ENCODE measurements around the gene ASCL2. TPM values are rescaled to one million over a fixed set of nuclear protein-coding genes. Genes with fewer than 3 reads are reported as not detected.

The ASCL2 gene
- total RNA-seq, 1 donor from 2014 or later: 2.2 TPM

- Histone ChIP-seq H3K4me1 (no peaks in the 10 kb centered on the region), H3K4me3 (no peak overlapping the region), H3K9me3 (no peaks in the 10 kb centered on the region), H3K36me3 (no peaks in the 10 kb centered on the region), H3K27me3 (no peaks in the 10 kb centered on the region), H3K27ac (no peak overlapping the region)
- DNase-seq: no peak
- ATAC-seq: no peak
- intact Hi-C loops (cut with DNase I): no loop called here
- TF ChIP-seq, protein P1, sequence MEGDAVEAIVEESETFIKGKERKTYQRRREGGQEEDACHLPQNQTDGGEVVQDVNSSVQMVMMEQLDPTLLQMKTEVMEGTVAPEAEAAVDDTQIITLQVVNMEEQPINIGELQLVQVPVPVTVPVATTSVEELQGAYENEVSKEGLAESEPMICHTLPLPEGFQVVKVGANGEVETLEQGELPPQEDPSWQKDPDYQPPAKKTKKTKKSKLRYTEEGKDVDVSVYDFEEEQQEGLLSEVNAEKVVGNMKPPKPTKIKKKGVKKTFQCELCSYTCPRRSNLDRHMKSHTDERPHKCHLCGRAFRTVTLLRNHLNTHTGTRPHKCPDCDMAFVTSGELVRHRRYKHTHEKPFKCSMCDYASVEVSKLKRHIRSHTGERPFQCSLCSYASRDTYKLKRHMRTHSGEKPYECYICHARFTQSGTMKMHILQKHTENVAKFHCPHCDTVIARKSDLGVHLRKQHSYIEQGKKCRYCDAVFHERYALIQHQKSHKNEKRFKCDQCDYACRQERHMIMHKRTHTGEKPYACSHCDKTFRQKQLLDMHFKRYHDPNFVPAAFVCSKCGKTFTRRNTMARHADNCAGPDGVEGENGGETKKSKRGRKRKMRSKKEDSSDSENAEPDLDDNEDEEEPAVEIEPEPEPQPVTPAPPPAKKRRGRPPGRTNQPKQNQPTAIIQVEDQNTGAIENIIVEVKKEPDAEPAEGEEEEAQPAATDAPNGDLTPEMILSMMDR (IDR thresholded peaks at IDR 0.05): no peak
Observed at GRCh38 chr11:2222451-2222850, 47.9 kb downstream of the ASCL2 start.

DNA sequence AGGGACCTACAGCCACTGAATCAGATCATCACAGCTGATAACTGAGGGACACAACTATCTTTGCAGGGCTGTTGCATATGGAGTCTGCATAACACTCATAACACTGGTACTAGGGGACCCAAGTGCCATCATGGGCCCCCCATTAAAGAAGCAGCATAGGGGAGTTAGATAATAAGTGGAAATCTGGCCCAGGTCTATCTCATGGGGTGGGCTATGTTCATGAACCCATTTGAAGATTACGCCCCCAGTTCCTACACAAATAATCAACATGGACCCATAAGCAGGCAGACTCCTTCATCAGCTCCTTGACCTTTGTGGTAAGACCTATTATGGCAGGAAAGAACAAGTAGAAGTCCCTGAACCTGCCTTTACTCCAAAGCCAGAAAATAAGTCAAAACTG is 48.8 kb downstream of the ASCL2 start:
- ATAC-seq (no peak), DNase-seq (no peak)
- intact Hi-C loops (cut with DNase I): no loop called here
- Histone ChIP-seq H3K4me3 (no peak overlapping the region), H3K36me3 (no peaks in the 10 kb centered on the region), H3K4me1 (no peaks in the 10 kb centered on the region), H3K27me3 (no peaks in the 10 kb centered on the region), H3K27ac (no peak overlapping the region), H3K9me3 (no peaks in the 10 kb centered on the region)
- TF ChIP-seq, protein P1 (IDR thresholded peaks at IDR 0.05): no peak

DNA sequence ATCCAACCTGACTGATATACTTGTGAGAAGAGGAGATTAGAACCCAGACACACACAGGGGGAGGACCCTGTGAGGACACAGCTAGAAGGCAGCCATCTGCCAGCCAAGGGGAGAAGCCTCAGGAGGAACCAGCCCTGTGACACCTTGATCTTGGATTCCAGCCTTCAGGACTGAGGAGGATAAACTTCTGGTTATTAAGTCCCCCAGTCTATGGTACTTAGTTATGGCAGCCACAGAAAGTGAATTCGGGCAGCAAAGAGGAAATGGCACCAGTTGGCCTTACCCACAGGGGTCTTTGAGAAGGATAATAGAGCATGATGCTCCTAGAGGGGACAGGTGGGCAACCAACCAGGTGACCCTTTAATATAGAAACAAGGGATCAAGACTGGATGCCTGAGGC is 49.4 kb downstream of the ASCL2 start:
- intact Hi-C loops (cut with DNase I): no loop called here
- no peak for ATAC-seq

DNA sequence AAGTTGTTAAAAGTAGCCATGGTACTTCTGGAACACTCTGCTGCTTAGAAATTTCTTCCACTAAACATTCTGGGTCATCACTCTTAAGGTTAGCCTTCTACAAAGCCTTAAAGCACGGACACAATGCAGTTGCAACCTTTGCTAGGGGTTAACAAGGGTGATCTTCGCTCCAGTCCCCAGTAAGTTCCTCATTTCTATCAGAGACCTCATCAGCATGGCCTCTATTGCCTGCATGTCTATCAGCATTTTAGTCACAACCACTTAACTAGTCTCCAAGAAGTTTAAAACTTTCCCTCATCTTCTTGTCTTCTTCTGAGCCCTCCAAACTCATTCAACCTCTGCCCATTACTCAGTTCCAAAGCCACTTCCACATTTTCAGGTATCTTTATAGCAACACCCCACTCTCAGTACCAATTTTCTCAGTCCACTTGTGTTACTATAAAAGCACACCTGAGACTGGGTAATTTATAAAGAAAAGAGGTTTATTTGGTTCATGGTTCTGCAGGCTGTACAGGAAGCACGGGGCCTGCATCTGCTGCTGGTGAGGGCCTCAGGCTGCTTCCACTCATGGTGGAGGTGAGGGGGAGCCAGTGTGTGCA is 50.1 kb downstream of the ASCL2 start:
- H3K4me1 ChIP-seq: no peaks in the 10 kb centered on the region
- no peaks in the 10 kb centered on the region for H3K27me3 ChIP-seq
- H3K9me3 ChIP-seq: no peaks in the 10 kb centered on the region
- H3K27ac ChIP-seq: no peak overlapping the region
- no peak overlapping the region for H3K4me3 ChIP-seq
- no peak for DNase-seq
- intact Hi-C loops (cut with DNase I): no loop called here
- no peaks in the 10 kb centered on the region for H3K36me3 ChIP-seq
- peak; percentile 43 for ATAC-seq
- TF ChIP-seq, protein P1 (IDR thresholded peaks at IDR 0.05): no peak

More for the DNA sequence above, 49.4 kb downstream of the ASCL2 start:
- Histone ChIP-seq H3K4me3 (no peak overlapping the region), H3K4me1 (no peaks in the 10 kb centered on the region), H3K27me3 (no peaks in the 10 kb centered on the region), H3K9me3 (no peaks in the 10 kb centered on the region), H3K36me3 (no peaks in the 10 kb centered on the region), H3K27ac (no peak overlapping the region)
- TF ChIP-seq, protein P1 (IDR thresholded peaks at IDR 0.05): no peak
- DNase-seq: no peak

GRCh38 chr11:2219318-2220017 is 50.9 kb downstream of the ASCL2 start:
- Histone ChIP-seq H3K4me3 (no peak overlapping the region), H3K4me1 (no peaks in the 10 kb centered on the region), H3K36me3 (no peaks in the 10 kb centered on the region), H3K27me3 (no peaks in the 10 kb centered on the region), H3K9me3 (no peaks in the 10 kb centered on the region), H3K27ac (no peak overlapping the region)
- intact Hi-C loops (cut with DNase I): no loop called here
- no peak for DNase-seq
- TF ChIP-seq, protein P1 (IDR thresholded peaks at IDR 0.05): no peak
- ATAC-seq: no peak

Other genes with a start within 250 kb of the ASCL2 start
- 8.8 TPM for gene IGF2, start 131.2 kb downstream of the ASCL2 start, total RNA-seq
- gene INS, start 109.4 kb downstream of the ASCL2 start, total RNA-seq: not detected
- not detected for gene TH, start 98.8 kb downstream of the ASCL2 start, total RNA-seq
- gene C11orf21, start 31.3 kb upstream of the ASCL2 start, total RNA-seq: 6.5 TPM
- gene TSPAN32, start 31.4 kb upstream of the ASCL2 start, total RNA-seq: 12.2 TPM
- gene CD81, start 106.7 kb upstream of the ASCL2 start, total RNA-seq: 801 TPM
- 40.6 TPM for gene TSSC4, start 130.2 kb upstream of the ASCL2 start, total RNA-seq
- gene TRPM5, start 173.9 kb upstream of the ASCL2 start, total RNA-seq: not detected
- 52.9 TPM for gene KCNQ1, start 174.4 kb upstream of the ASCL2 start, total RNA-seq

Measured in upper lobe of right lung (tissue), 1 donor.